Liver (tissue), 9 donors: ENCODE measurements around the gene OR1I1. TPM values are rescaled to one million over a fixed set of nuclear protein-coding genes. Genes with fewer than 3 reads are reported as not detected.

Experiments
- DNase-seq: peaks from one replicate; pipeline ENCODE4 v3.0.0-alpha.2; 2017; ENCODE audit warnings: low spot score
- H3K27ac ChIP-seq, 2 donors: one replicate each; pipeline ENCODE4 v1.7.0; 2013; ENCODE audit warnings: inconsistent platforms in 2 of 2, low read length in 2 of 2, control low read depth in 1 of 2, low read depth in 1 of 2, mild to moderate bottlenecking in 1 of 2
- H3K27me3 ChIP-seq, 4 donors: one replicate each; pipeline versions ENCODE4 v1.6.1 to v1.7.0; 2013; ENCODE audit warnings: low read length in 3 of 4, inconsistent platforms in 1 of 4, mild to moderate bottlenecking in 1 of 4, moderate library complexity in 1 of 4; ENCODE audit not compliant: control insufficient read depth in 4 of 4, insufficient read depth in 4 of 4
- H3K36me3 ChIP-seq, 4 donors: one replicate each; pipeline versions ENCODE4 v1.6.1 to v1.7.0; 2013; ENCODE audit warnings: low read length in 3 of 4, mild to moderate bottlenecking in 3 of 4, low read depth in 1 of 4, moderate library complexity in 1 of 4; ENCODE audit not compliant: control insufficient read depth in 4 of 4, insufficient read depth in 3 of 4
- H3K4me1 ChIP-seq, 4 donors: one replicate each; pipeline versions ENCODE4 v1.6.1 to v1.7.0; 2013; ENCODE audit warnings: low read length in 3 of 4, mild to moderate bottlenecking in 3 of 4, moderate library complexity in 1 of 4; ENCODE audit not compliant: control insufficient read depth in 4 of 4, insufficient read depth in 4 of 4
- H3K4me3 ChIP-seq, 3 donors: one replicate each; pipeline versions ENCODE4 v1.6.1 to v1.7.0; 2013; ENCODE audit warnings: low read length in 3 of 3, control low read depth in 1 of 3, low read depth in 1 of 3, mild to moderate bottlenecking in 1 of 3
- H3K9ac ChIP-seq, 2 donors: one replicate each; pipeline ENCODE4 v1.7.0; 2013; ENCODE audit warnings: low read length in 2 of 2, mild to moderate bottlenecking in 2 of 2, moderate library complexity in 2 of 2, control low read depth in 1 of 2, low read depth in 1 of 2
- H3K9me3 ChIP-seq, 4 donors: one replicate each; pipeline versions ENCODE4 v1.6.1 to v1.7.0; 2013; ENCODE audit warnings: low read length in 3 of 4; ENCODE audit not compliant: control insufficient read depth in 4 of 4
- ATF3 ChIP-seq: IDR thresholded peaks from 2 replicates; pipeline ENCODE4 v1.6.1; 2016; ENCODE audit warnings: antibody characterized with exemption
- CTCF ChIP-seq: fragments of 150-350 bp; IDR thresholded peaks from 2 replicates; pipeline ENCODE4 v1.5.1; 2017; ENCODE audit warnings: improper control_type of control experiment, low read depth, low read length; ENCODE audit not compliant: missing input control
- EGR1 ChIP-seq, 2 donors: IDR thresholded peaks; 2 replicates each; pipeline ENCODE4 v1.6.1; 2016 to 2018; ENCODE audit warnings: antibody characterized with exemption in 2 of 2, low read depth in 2 of 2
- FOXA1 ChIP-seq: IDR thresholded peaks from 2 replicates; pipeline ENCODE4 v1.6.1; 2016; ENCODE audit warnings: antibody characterized with exemption
- FOXA2 ChIP-seq: IDR thresholded peaks from 2 replicates; pipeline ENCODE4 v1.6.1; 2016; ENCODE audit warnings: antibody characterized with exemption
- GABPA ChIP-seq, 2 donors: IDR thresholded peaks in 1 of 2; conservative IDR thresholded peaks in 1 of 2; 2 replicates each; pipeline ENCODE4 v1.6.1; 2016; ENCODE audit warnings: antibody characterized with exemption in 2 of 2, mild to moderate bottlenecking in 1 of 2, moderate library complexity in 1 of 2
- HNF4A ChIP-seq, 2 donors: conservative IDR thresholded peaks; 2 replicates each; pipeline ENCODE4 v1.6.1; 2016; ENCODE audit warnings: antibody characterized with exemption in 2 of 2, mild to moderate bottlenecking in 2 of 2
- HNF4G ChIP-seq: IDR thresholded peaks from 2 replicates; pipeline ENCODE4 v1.6.1; 2016; ENCODE audit warnings: antibody characterized with exemption
- JUND ChIP-seq, 2 donors: IDR thresholded peaks; 2 replicates each; pipeline ENCODE4 v1.6.1; 2016; ENCODE audit warnings: antibody characterized with exemption in 2 of 2
- MAX ChIP-seq: IDR thresholded peaks from 2 replicates; pipeline ENCODE4 v1.6.1; 2016; ENCODE audit warnings: antibody characterized with exemption
- NR2F2 ChIP-seq: IDR thresholded peaks from 2 replicates; pipeline ENCODE4 v1.6.1; 2016; ENCODE audit warnings: antibody characterized with exemption
- RAD21 ChIP-seq, 2 donors: IDR thresholded peaks; 2 replicates each; pipeline ENCODE4 v1.6.1; 2016; ENCODE audit warnings: antibody characterized with exemption in 2 of 2, mild to moderate bottlenecking in 2 of 2
- REST ChIP-seq: IDR thresholded peaks from 2 replicates; pipeline ENCODE4 v1.6.1; 2016; ENCODE audit warnings: antibody characterized with exemption, mild to moderate bottlenecking
- RXRA ChIP-seq, 2 donors: IDR thresholded peaks; 2 replicates each; pipeline ENCODE4 v1.6.1; 2017 to 2018; ENCODE audit warnings: antibody characterized with exemption in 2 of 2, mild to moderate bottlenecking in 1 of 2
- SP1 ChIP-seq: IDR thresholded peaks from 2 replicates; pipeline ENCODE4 v1.6.1; 2018; ENCODE audit warnings: antibody characterized with exemption, mild to moderate bottlenecking
- TAF1 ChIP-seq: conservative IDR thresholded peaks from 2 replicates; pipeline ENCODE4 v1.6.1; 2016; ENCODE audit warnings: antibody characterized with exemption, mild to moderate bottlenecking
- YY1 ChIP-seq: IDR thresholded peaks from 2 replicates; pipeline ENCODE4 v1.6.1; 2016; ENCODE audit warnings: antibody characterized with exemption, mild to moderate bottlenecking
- ZBTB33 ChIP-seq: IDR thresholded peaks from 2 replicates; pipeline ENCODE4 v1.6.1; 2016; ENCODE audit warnings: antibody characterized with exemption
- WGBS: extraction: QIAGEN DNeasy Blood & Tissue Kit; methylation state at CpG from one replicate; pipeline ENCODE4 v1.1.7; 2013; 5-methylcytosine and 5-hydroxymethylcytosine counted together
- polyA plus RNA-seq, 2 donors: library from polyadenylated mRNA; stranded (reverse) in 1 of 2; unstranded in 1 of 2; fragments of 200-250 nt in 1 of 2; fragments of >200 nt in 1 of 2; fragmentation: Nextera tagmentation in 1 of 2; extraction: Ambion mirVana in 1 of 2; gene quantifications; one replicate each; pipeline versions ENCODE4 v1.2.1 to v1.2.3, GENCODE V29; 2013 to 2015
- total RNA-seq, 2 donors: library from RNA; depleted of rRNA; stranded (reverse); fragments of >200 nt; gene quantifications; one replicate each; pipeline ENCODE4 v1.2.3, GENCODE V29; 2014
- donor health status: healthy.
- donor health status: healthy.
- donor health status: healthy.
- donor health status: healthy.
- donor health status: healthy.

The OR1I1 gene
- total and polyA plus RNA-seq, 4 donors, result not detected

- no peak for DNase-seq
- peaks cover 0 to 2% (median 0%) of the 10 kb centered on the region in 4 donors for H3K27me3 ChIP-seq
- no peaks in the 10 kb centered on the region for H3K4me1 ChIP-seq
- WGBS, result 68% methylated on average over 1 of the region's 1 CpG
- H3K4me3 ChIP-seq, result no peak overlapping the region
- H3K36me3 ChIP-seq, result no peaks in the 10 kb centered on the region
- no peak overlapping the region for H3K9ac ChIP-seq
- TF ChIP-seq HNF4G (no peak), FOXA1 (no peak), TAF1 (no peak), HNF4A (conservative IDR thresholded peaks at IDR 0.05) (no peak), EGR1 (IDR thresholded peaks at IDR 0.05; ENCODE audit: low read depth in 2 of 2) (no peak), ZBTB33 (no peak), ATF3 (no peak), RAD21 (IDR thresholded peaks at IDR 0.05) (no peak)
- no peaks in the 10 kb centered on the region for H3K9me3 ChIP-seq
- no peak overlapping the region for H3K27ac ChIP-seq
These were observed 40.0 kb upstream of the OR1I1 start for GRCh38 chr19:15042003-15042402.

GRCh38 chr19:15042826-15043225 is 39.2 kb upstream of the OR1I1 start:
- H3K4me1 ChIP-seq, result no peaks in the 10 kb centered on the region
- no peak overlapping the region for H3K9ac ChIP-seq
- no peak for DNase-seq
- no peaks in the 10 kb centered on the region for H3K36me3 ChIP-seq
- peaks cover 0 to 2% (median 0%) of the 10 kb centered on the region in 4 donors for H3K27me3 ChIP-seq
- TF ChIP-seq RXRA (IDR thresholded peaks at IDR 0.05) (no peak), FOXA1 (no peak), EGR1 (IDR thresholded peaks at IDR 0.05; ENCODE audit: low read depth in 2 of 2) (no peak), JUND (IDR thresholded peaks at IDR 0.05) (no peak), GABPA (IDR thresholded peaks at IDR 0.05 in 1 of 2, conservative IDR thresholded peaks at IDR 0.05 in 1 of 2) (no peak), YY1 (no peak), HNF4G (no peak), ZBTB33 (no peak), RAD21 (IDR thresholded peaks at IDR 0.05) (no peak), CTCF (no peak), REST (no peak), FOXA2 (no peak), HNF4A (conservative IDR thresholded peaks at IDR 0.05) (no peak), TAF1 (no peak), ATF3 (no peak), NR2F2 (no peak), SP1 (no peak), MAX (no peak)
- no peak overlapping the region for H3K4me3 ChIP-seq
- 80% methylated on average over 2 of the region's 2 CpGs for WGBS
- H3K9me3 ChIP-seq, result no peaks in the 10 kb centered on the region
- no peak overlapping the region for H3K27ac ChIP-seq
